K562 (cell line): Measurements from ENCODE around the gene CCNY. TPM values are rescaled to one million over a fixed set of nuclear protein-coding genes. Genes with fewer than 3 reads are reported as not detected.

Experiments used
- ATAC-seq: fragments of 200-7000 bp; cut with Tn5 transposase; 3 replicates; pipeline ENCODE4 v1.9.1; 2020; ENCODE audit warnings: moderate library complexity
- BruUV-seq: library from RNA; stranded (reverse); fragments of 400-500 nt; replicated peaks from 2 replicates; lab custom pipeline; 2021; lab: Mats Ljungman, UMichigan
- CTCF ChIA-PET: fragments of 300-600 bp; formaldehyde crosslinking; extraction: SDS; loops from one replicate; lab custom pipeline; 2021; ENCODE audit warnings: low intra/inter-chr PET ratio; lab: Yijun Ruan, JAX
- POLR2A ChIA-PET: fragments of 300-600, 350-650 bp; sonication (Branson Sonifier 250); formaldehyde crosslinking; extraction: SDS; loops from one replicate; lab custom pipeline; 2021; ENCODE audit warnings: antibody characterized with exemption, inconsistent platforms; lab: Yijun Ruan, JAX
- DNase-seq, 4 experiments: peaks; one replicate each; pipeline versions ENCODE4 v3.0.0 to v3.0.0-alpha.2; 2011 to 2018; ENCODE audit warnings: low spot score in 3 of 4, mixed read lengths in 3 of 4; ENCODE audit errors: extremely low read depth in 1 of 4
- FAIRE-seq: peaks from 2 replicates; lab custom pipeline; 2011; peaks lifted over from hg19 to GRCh38; lab: Jason Lieb, UNC
- H2AFZ ChIP-seq: 2 replicates; pipeline ENCODE4 v1.6.0; 2011; ENCODE audit warnings: low read depth, low read length, control low read depth, inconsistent platforms
- H3K27ac ChIP-seq: fragments of 200-600 bp; 3 replicates; pipeline ENCODE4 v1.8.0; 2011; ENCODE audit warnings: low read depth, mild to moderate bottlenecking, control low read depth, inconsistent platforms, low read length, moderate library complexity, mixed read lengths; ENCODE audit errors: extremely low read depth
- H3K27me3 ChIP-seq, 2 experiments: fragments of 300-600 bp in 1 of 2; 2 replicates in 1 of 2; 3 replicates in 1 of 2; pipeline versions ENCODE4 v1.6.0 to v1.8.0; 2011; ENCODE audit warnings: inconsistent platforms in 2 of 2, low read length in 2 of 2, mild to moderate bottlenecking in 1 of 2, mixed read lengths in 1 of 2, moderate library complexity in 1 of 2; ENCODE audit not compliant: control insufficient read depth in 2 of 2, insufficient read depth in 2 of 2
- H3K36me3 ChIP-seq: fragments of 300-600 bp; 3 replicates; pipeline ENCODE4 v1.8.0; 2011; ENCODE audit warnings: mild to moderate bottlenecking, low read length, inconsistent platforms; ENCODE audit not compliant: control insufficient read depth, insufficient read depth
- H3K4me1 ChIP-seq, 2 experiments: fragments of 200-600 bp in 1 of 2; replicated peaks in 1 of 2; 2 replicates in 1 of 2; 3 replicates in 1 of 2; pipeline versions ENCODE4 v1.5.1 to v1.8.0; 2011; ENCODE audit warnings: inconsistent platforms in 2 of 2, low read length in 2 of 2, mild to moderate bottlenecking in 1 of 2, mixed read lengths in 1 of 2, moderate library complexity in 1 of 2; ENCODE audit not compliant: control insufficient read depth in 2 of 2, insufficient read depth in 2 of 2
- H3K4me2 ChIP-seq: 2 replicates; pipeline ENCODE4 v1.6.1; 2011; ENCODE audit warnings: low read length, control low read depth, inconsistent platforms, mixed read lengths; ENCODE audit not compliant: insufficient read depth
- H3K4me3 ChIP-seq: fragments of 200-600 bp; sonication (generic), shearing (Covaris generic); 2 replicates; pipeline ENCODE4 v1.5.1; 2016; ENCODE audit warnings: control low read depth, inconsistent platforms
- H3K79me2 ChIP-seq: fragments of 200-600 bp; 3 replicates; pipeline ENCODE4 v1.8.0; 2011; ENCODE audit warnings: low read length, inconsistent platforms; ENCODE audit not compliant: control insufficient read depth, insufficient read depth
- H3K9ac ChIP-seq, 2 experiments: 2 replicates each; pipeline versions ENCODE4 v1.6.0 to v1.6.1; 2011; ENCODE audit warnings: low read depth in 2 of 2, low read length in 2 of 2, control low read depth in 1 of 2, inconsistent platforms in 1 of 2, mild to moderate bottlenecking in 1 of 2, mixed read lengths in 1 of 2; ENCODE audit not compliant: insufficient read depth in 1 of 2
- H3K9me1 ChIP-seq: one replicate; pipeline ENCODE4 v1.6.0; 2011; ENCODE audit warnings: inconsistent platforms, mild to moderate bottlenecking, low read length, moderate library complexity; ENCODE audit not compliant: control insufficient read depth, insufficient read depth
- H3K9me3 ChIP-seq: replicated peaks from 2 replicates; pipeline ENCODE4 v1.5.1; 2011; ENCODE audit warnings: low read depth, low read length, inconsistent platforms; ENCODE audit not compliant: control insufficient read depth, insufficient read depth
- H4K20me1 ChIP-seq: replicated peaks from 2 replicates; pipeline ENCODE4 v1.6.1; 2011; ENCODE audit warnings: low read length, inconsistent platforms, mixed read lengths; ENCODE audit not compliant: control insufficient read depth, insufficient read depth
- CBFA2T2 ChIP-seq: fragments of 450-650 bp; conservative IDR thresholded peaks from 2 replicates; pipeline ENCODE4 v1.6.1; 2017; ENCODE audit warnings: mild to moderate bottlenecking
- CBFA2T3 ChIP-seq: fragments of 450-650 bp; IDR thresholded peaks from 2 replicates; pipeline ENCODE4 v1.6.1; 2017
- CHD4 ChIP-seq: fragments of 200-600 bp; sonication (generic); IDR thresholded peaks from 3 replicates; pipeline ENCODE4 v1.6.1; 2012; ENCODE audit warnings: low read depth, mild to moderate bottlenecking, mixed read lengths, low read length, inconsistent platforms; ENCODE audit not compliant: insufficient read depth, insufficient replicate concordance, poor library complexity, severe bottlenecking
- E2F4 ChIP-seq: sonication (generic); formaldehyde crosslinking; IDR thresholded peaks from 2 replicates; pipeline ENCODE4 v1.8.0; 2022; ENCODE audit warnings: mild to moderate bottlenecking, low read depth, missing genetic modification reagents
- HDAC8 ChIP-seq: fragments of 450-650 bp; IDR thresholded peaks from 2 replicates; pipeline ENCODE4 v1.6.1; 2016; ENCODE audit warnings: mild to moderate bottlenecking, missing genetic modification characterization, moderate library complexity, missing compliant biosample characterization
- HMGN3 ChIP-seq: IDR thresholded peaks from 2 replicates; pipeline ENCODE4 v1.6.1; 2011; ENCODE audit warnings: borderline replicate concordance, low read depth, mild to moderate bottlenecking, mixed read lengths, low read length; ENCODE audit not compliant: insufficient read length; ENCODE audit errors: extremely low read depth
- ILF3 ChIP-seq: fragments of 450-650 bp; IDR thresholded peaks from 2 replicates; pipeline ENCODE4 v1.6.1; 2018; ENCODE audit warnings: antibody characterized with exemption, mild to moderate bottlenecking, moderate library complexity, borderline replicate concordance
- KAT2B ChIP-seq: IDR thresholded peaks from one replicate; pipeline ENCODE4 v1.6.1; 2012; ENCODE audit warnings: low read depth, mild to moderate bottlenecking, control low read depth, inconsistent platforms, low read length, moderate library complexity
- PHTF2 ChIP-seq: fragments of 250-450 bp; sonication (Bioruptor Pico); IDR thresholded peaks from 2 replicates; pipeline ENCODE4 v1.5.0; 2021; ENCODE audit warnings: mild to moderate bottlenecking
- SAFB ChIP-seq: fragments of 200-400 bp; formaldehyde crosslinking; IDR thresholded peaks from 2 replicates; pipeline ENCODE4 v1.6.1; 2017; ENCODE audit warnings: low read depth, low read length, borderline replicate concordance
- SRSF9 ChIP-seq: fragments of 200-400 bp; formaldehyde crosslinking; IDR thresholded peaks from 2 replicates; pipeline ENCODE4 v1.6.1; 2017; ENCODE audit warnings: low read depth, low read length, borderline replicate concordance
- TCFL5 ChIP-seq: fragments of 250-450 bp; sonication (Bioruptor Pico); conservative IDR thresholded peaks from 2 replicates; pipeline ENCODE4 v1.6.1; 2021; ENCODE audit warnings: mild to moderate bottlenecking, moderate library complexity, matching md5 sums
- TGIF2 ChIP-seq: sonication (generic); formaldehyde crosslinking; IDR thresholded peaks from 2 replicates; pipeline ENCODE4 v1.8.1; 2022; ENCODE audit warnings: mild to moderate bottlenecking, missing genetic modification reagents, moderate library complexity
- WGBS: fragments of 100-300 bp; shearing (Covaris generic); methylation state at CpG from one replicate; pipeline ENCODE4 v1.1.6; 2016; ENCODE audit warnings: low coverage, mixed read lengths; ENCODE audit not compliant: insufficient coverage; ENCODE audit errors: missing lambda C conversion rate; 5-methylcytosine and 5-hydroxymethylcytosine counted together
- in situ Hi-C: fragments of 300-500 bp; cut with MboI; formaldehyde crosslinking; loops from 4 replicates; pipeline ENCODE4 v1.15.0; 2018; ENCODE audit warnings: inconsistent platforms, mixed read lengths
- intact Hi-C: fragments of 100-400 bp; cut with micrococcal nuclease; formaldehyde crosslinking; loops from 2 replicates; pipeline ENCODE4 v1.14.2; 2022
- polyA plus RNA-seq, 8 experiments: library from polyadenylated mRNA; depleted of rRNA in 4 of 8; stranded (reverse) in 5 of 8; unstranded in 3 of 8; fragments of >200 nt; fragmentation: Nextera tagmentation in 2 of 8; fragmentation: Illumina TruSeq in 1 of 8; extraction: Ambion mirVana in 2 of 8; extraction: Trizol in 1 of 8; gene quantifications; 2 replicates each; pipeline versions ENCODE4 v1.2.1 to v1.2.3, GENCODE V29; 2011 to 2014; ENCODE audit warnings: inconsistent platforms in 1 of 8, missing spikeins in 1 of 8
- total RNA-seq, 7 experiments: library from RNA; depleted of rRNA in 6 of 7; stranded (reverse); fragments of >200 nt in 6 of 7; fragmentation: Illumina TruSeq in 2 of 7; extraction: Trizol in 2 of 7; gene quantifications; 2 replicates each; pipeline versions ENCODE4 v1.2.1 to v1.2.3, GENCODE V29; 2011 to 2021; ENCODE audit warnings: low replicate concordance in 1 of 7

CCNY gene
- total and polyA plus RNA-seq, 9 of the 15 experiments (the other 6 are each of a cell fraction or from before 2014, with no cell fraction given) = 8.4 to 109 (median 38.6) TPM

DNA sequence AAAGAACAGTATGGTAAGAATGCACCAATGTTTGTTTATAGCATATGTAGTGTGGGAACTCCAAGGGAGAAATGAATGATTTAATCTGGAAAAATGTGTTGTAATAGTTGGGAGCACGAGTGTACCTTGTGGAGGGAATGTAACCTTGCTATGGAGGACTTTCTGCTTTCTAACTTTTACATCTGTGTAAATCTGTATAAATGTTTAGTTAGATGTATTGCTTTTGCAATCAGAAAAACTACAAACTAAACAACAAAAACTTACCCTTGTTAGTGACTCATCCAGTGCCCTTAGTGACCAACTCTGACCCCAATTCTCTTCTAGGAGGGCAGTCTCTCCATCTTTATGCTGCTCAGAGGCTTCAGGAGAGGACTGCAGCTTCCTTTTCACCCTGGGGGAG is 89.3 kb downstream of the CCNY start:
- in situ Hi-C loops = no loop called here
- CTCF ChIA-PET = interaction anchor here (0.6 kb wide), 1 partner anchor 91 kb away, joined by 3 read pairs; no protein-coding TSS in a partner anchor
- FAIRE-seq (no peak), ATAC-seq (no peak), DNase-seq (no peak)
- H3K27me3 ChIP-seq = no peaks in the 10 kb centered on the region
- peaks cover 3% of the 10 kb centered on the region; the same call in 1 of the 2 replicates for H4K20me1 ChIP-seq
- H3K9me3 ChIP-seq = peaks cover 3% of the 10 kb centered on the region; the same call in 1 of the 2 replicates
- no peak overlapping the region for H3K9ac ChIP-seq
- BruUV-seq = no TSS peak
- H3K4me3 ChIP-seq = no peak overlapping the region
- no peak overlapping the region for H2AFZ ChIP-seq
- TF ChIP-seq SRSF9 (no peak), CBFA2T2 (no peak)
- 59% methylated on average over 1 of the region's 1 CpG for whole genome bisulfite sequencing
- peaks cover 6% of the 10 kb centered on the region for H3K9me1 ChIP-seq
- H3K79me2 ChIP-seq = peaks cover 95% of the 10 kb centered on the region
- POLR2A ChIA-PET = interaction anchor here (0.6 kb wide), 1 partner anchor 16 kb away, joined by 3 read pairs; no protein-coding TSS in a partner anchor
- H3K36me3 ChIP-seq = peaks cover 4% of the 10 kb centered on the region; the same call in 1 of the 3 replicates
- H3K4me1 ChIP-seq = peaks cover 0 to 16% of the 10 kb centered on the region in 2 experiments; a peak in 3 of 5 replicates
- intact Hi-C loops = no loop called here
- H3K27ac ChIP-seq = no peak overlapping the region
- no peak overlapping the region for H3K4me2 ChIP-seq

GRCh38 chr10:35426657-35427056 is 90.3 kb downstream of the CCNY start:
- no peak overlapping the region for H2AFZ ChIP-seq
- H3K9me1 ChIP-seq = peaks cover under 1% of the 10 kb centered on the region
- no peak for TF ChIP-seq TCFL5 (CRISPR knock-in tag)
- no peak for TF ChIP-seq HMGN3
- TF ChIP-seq HDAC8 (tag) = no peak
- TF ChIP-seq E2F4 = no peak
- TF ChIP-seq PHTF2 (CRISPR knock-in tag) = no peak
- no peak for TF ChIP-seq CBFA2T3
- TF ChIP-seq CHD4 = no peak
- no peak for TF ChIP-seq SAFB
- TF ChIP-seq ILF3 = no peak
- no peak for TF ChIP-seq KAT2B
- no peak for TF ChIP-seq TGIF2 (CRISPR knock-in tag)
- no peak overlapping the region for H3K4me2 ChIP-seq
- peaks cover 90% of the 10 kb centered on the region for H3K79me2 ChIP-seq
- H4K20me1 ChIP-seq = no peaks in the 10 kb centered on the region
- in situ Hi-C loops = no loop called here
- peak; percentile 46 for FAIRE-seq
- BruUV-seq = no TSS peak
- H3K9me3 ChIP-seq = peaks cover 3% of the 10 kb centered on the region; the same call in 1 of the 2 replicates
- H3K9ac ChIP-seq = no peak overlapping the region
- POLR2A ChIA-PET = no interaction called here
- no peak overlapping the region for H3K27ac ChIP-seq
- peaks cover 0 to 10% of the 10 kb centered on the region in 2 experiments; a peak in 3 of 5 replicates for H3K4me1 ChIP-seq
- H3K4me3 ChIP-seq = no peak overlapping the region
- intact Hi-C loops = no loop called here
- no peaks in the 10 kb centered on the region for H3K27me3 ChIP-seq
- ATAC-seq = no peak
- H3K36me3 ChIP-seq = peaks cover 4% of the 10 kb centered on the region; the same call in 1 of the 3 replicates
- CTCF ChIA-PET = no interaction called here
- no peak for DNase-seq
